Cerebellar nuclear complex (tissue), 1 donor: ENCODE measurements around the gene OR4D5.

Experiments used
- DNase-seq, 2 experiments: peaks; one replicate each; lab custom pipeline; 2025; lab: John Stamatoyannopoulos, UW

Gene OR4D5

GRCh38 chr11:123939317-123939716 is at the start of gene OR4D5:
OR4D5 (plus strand) TSS chr11:123939617; CDS start chr11:123939617, 0 bp downstream.
- DNase-seq: no peak

GRCh38 chr11:123892031-123892430 is 47.4 kb upstream of the OR4D5 start:
- no peak for DNase-seq

GRCh38 chr11:123899792-123900191 is 39.6 kb upstream of the OR4D5 start:
- no peak for DNase-seq

GRCh38 chr11:123901867-123902266 is 37.5 kb upstream of the OR4D5 start, which contains the start of gene OR8D4:
OR8D4 (plus strand) TSS chr11:123902167; CDS start chr11:123906432, 4,265 bp downstream.
- DNase-seq: no peak

GRCh38 chr11:123903932-123904331 is 35.5 kb upstream of the OR4D5 start:
- DNase-seq: no peak

GRCh38 chr11:123904932-123905331 is 34.5 kb upstream of the OR4D5 start:
- no peak for DNase-seq

- DNase-seq: no peak
These were observed 33.6 kb upstream of the OR4D5 start for GRCh38 chr11:123905826-123906225.

- no peak for DNase-seq
These were observed 18.5 kb upstream of the OR4D5 start for GRCh38 chr11:123920943-123921342.

GRCh38 chr11:123924027-123924426 is 15.4 kb upstream of the OR4D5 start:
- DNase-seq: no peak

- DNase-seq: no peak
These were observed 3.0 kb downstream of the OR4D5 start for GRCh38 chr11:123942413-123942812.

GRCh38 chr11:123943738-123944137 is 4.3 kb downstream of the OR4D5 start, which contains the start of gene OR6T1:
OR6T1 (minus strand) TSS chr11:123943838; CDS start chr11:123943838, 0 bp downstream.
- DNase-seq: no peak

- no peak for DNase-seq
These were observed 5.7 kb downstream of the OR4D5 start for GRCh38 chr11:123945132-123945531.

- DNase-seq: no peak
These were observed 17.3 kb downstream of the OR4D5 start for GRCh38 chr11:123956752-123957151.

GRCh38 chr11:123973816-123974215 is 34.4 kb downstream of the OR4D5 start:
- no peak for DNase-seq

- DNase-seq: no peak
These were observed 37.5 kb downstream of the OR4D5 start for GRCh38 chr11:123976770-123977560.

- DNase-seq: no peak
These were observed 38.4 kb downstream of the OR4D5 start, which contains the start of gene OR10S1 for GRCh38 chr11:123977731-123978347. OR10S1 (minus strand) TSS chr11:123977781; CDS start chr11:123977664, 117 bp downstream.

GRCh38 chr11:123979311-123979710 is 39.9 kb downstream of the OR4D5 start:
- DNase-seq: no peak
